Measurements from ENCODE around the gene MYH10.
"Not testable (repeated sequence)": the region's sequence is repeated elsewhere in the genome, so short reads cannot be mapped to it uniquely, and the experiment has no call there.

Gene MYH10

GRCh38 chr17:8630227-8630801, at the start of gene MYH10:
TSS of gene MYH10 (minus strand) at chr17:8630725. CDS start at chr17:8623246, 7,479 bp downstream.
- DNase-seq = no peak

GRCh38 chr17:8679126-8679525, 48.6 kb upstream of the MYH10 start:
- no peak for DNase-seq

GRCh38 chr17:8675306-8675705, 44.8 kb upstream of the MYH10 start:
- DNase-seq = no peak

GRCh38 chr17:8674344-8675305, 44.1 kb upstream of the MYH10 start:
- no peak for DNase-seq

GRCh38 chr17:8673612-8674011, 43.1 kb upstream of the MYH10 start:
- DNase-seq = no peak

- no peak for DNase-seq
Observed at GRCh38 chr17:8672326-8672725, 41.8 kb upstream of the MYH10 start.

- DNase-seq = no peak
Observed at GRCh38 chr17:8670421-8670820, 39.9 kb upstream of the MYH10 start.

GRCh38 chr17:8668176-8668740, 37.7 kb upstream of the MYH10 start:
- no peak for DNase-seq

GRCh38 chr17:8667421-8667820, 36.9 kb upstream of the MYH10 start:
- no peak for DNase-seq

- DNase-seq = no peak
Observed at GRCh38 chr17:8665684-8666083, 35.2 kb upstream of the MYH10 start.

GRCh38 chr17:8664456-8665126, 34.1 kb upstream of the MYH10 start:
- DNase-seq = no peak

- no peak for DNase-seq
Observed at GRCh38 chr17:8662973-8663372, 32.4 kb upstream of the MYH10 start.

GRCh38 chr17:8662076-8662831, 31.7 kb upstream of the MYH10 start:
- DNase-seq = no peak

- DNase-seq = not testable (repeated sequence)
Observed at GRCh38 chr17:8660709-8661108, 30.2 kb upstream of the MYH10 start.

- DNase-seq = no peak
Observed at GRCh38 chr17:8659758-8660410, 29.4 kb upstream of the MYH10 start.

- no peak for DNase-seq
Observed at GRCh38 chr17:8658810-8659209, 28.3 kb upstream of the MYH10 start.

- no peak for DNase-seq
Observed at GRCh38 chr17:8656693-8657092, 26.2 kb upstream of the MYH10 start.

- no peak for DNase-seq
Observed at GRCh38 chr17:8654822-8655221, 24.3 kb upstream of the MYH10 start.

- no peak for DNase-seq
Observed at GRCh38 chr17:8651013-8651412, 20.5 kb upstream of the MYH10 start.

GRCh38 chr17:8650119-8650499, 19.6 kb upstream of the MYH10 start:
- DNase-seq = no peak

- DNase-seq = no peak
Observed at GRCh38 chr17:8649157-8650118, 18.9 kb upstream of the MYH10 start.

Measured in activated CD4-positive, alpha-beta T cell treated with anti-CD3 and anti-CD28 coated beads for 48 hours (primary cell).